B cell (primary cell): ENCODE measurements around the gene CYRIA. TPM values are rescaled to one million over a fixed set of nuclear protein-coding genes. Genes with fewer than 3 reads are reported as not detected.

Experiments
- ATAC-seq: fragments of 200-7000 bp; cut with Tn5 transposase; one replicate; pipeline ENCODE4 v1.10.0; 2021; ENCODE audit warnings: low read depth, mild to moderate bottlenecking, moderate number of reproducible peaks, moderate library complexity
- CTCF ChIA-PET: fragments of 350-600 bp; sonication (Branson Sonifier 250); formaldehyde crosslinking; loops from one replicate; lab custom pipeline; 2021; ENCODE audit warnings: antibody characterized with exemption, inconsistent platforms; lab: Charles Lee
- POLR2A ChIA-PET: fragments of 350-600 bp; sonication (Branson Sonifier 250); formaldehyde crosslinking; loops from one replicate; lab custom pipeline; 2021; ENCODE audit warnings: antibody characterized with exemption; lab: Charles Lee
- DNase-seq: peaks from one replicate; pipeline ENCODE4 v3.0.0; 2013
- H2AFZ ChIP-seq: 2 replicates; pipeline ENCODE4 v1.6.1; 2012; ENCODE audit warnings: mild to moderate bottlenecking, low read depth, low read length; ENCODE audit not compliant: insufficient read depth, poor library complexity, severe bottlenecking
- H3K27ac ChIP-seq, 2 donors: 1 replicate in 1 of 2; 2 replicates in 1 of 2; pipeline ENCODE4 v1.5.1; 2012 to 2013; ENCODE audit warnings: low read length in 2 of 2, mild to moderate bottlenecking in 2 of 2, moderate library complexity in 1 of 2
- H3K27me3 ChIP-seq, 4 experiments: fragments of 200-600 bp in 1 of 4; sonication (generic) in 1 of 4; replicated peaks in 1 of 4; 1 replicate in 2 of 4; 2 replicates in 2 of 4; pipeline versions ENCODE4 v1.6.1 to v1.7.0; 2013 to 2016; ENCODE audit warnings: low read length in 3 of 4, mild to moderate bottlenecking in 2 of 4, mixed read lengths in 1 of 4, moderate library complexity in 1 of 4; ENCODE audit not compliant: insufficient read depth in 4 of 4, control insufficient read depth in 3 of 4; ENCODE audit errors: control extremely low read depth in 1 of 4
- H3K36me3 ChIP-seq, 2 experiments: replicated peaks in 1 of 2; 1 replicate in 1 of 2; 2 replicates in 1 of 2; pipeline versions ENCODE4 v1.6.1 to v1.7.1; 2013; ENCODE audit warnings: low read length in 1 of 2; ENCODE audit not compliant: insufficient read depth in 2 of 2, control insufficient read depth in 1 of 2; ENCODE audit errors: control extremely low read depth in 1 of 2, extremely low read depth in 1 of 2
- H3K4me1 ChIP-seq, 2 donors: fragments of 200-600 bp in 1 of 2; sonication (generic) in 1 of 2; 1 replicate in 1 of 2; 2 replicates in 1 of 2; pipeline versions ENCODE4 v1.5.1 to v1.6.1; 2013 to 2017; ENCODE audit warnings: low read length in 2 of 2; ENCODE audit not compliant: control insufficient read depth in 2 of 2, insufficient read depth in 2 of 2
- H3K4me2 ChIP-seq: replicated peaks from 2 replicates; pipeline ENCODE3; 2012; ENCODE audit warnings: mild to moderate bottlenecking, low read depth, low read length; ENCODE audit not compliant: poor library complexity, severe bottlenecking
- H3K4me3 ChIP-seq, 5 experiments: fragments of 200-600 bp in 1 of 5; sonication (generic) in 1 of 5; 1 replicate in 3 of 5; 2 replicates in 2 of 5; pipeline versions ENCODE4 v1.5.1 to v1.7.0; 2011 to 2016; ENCODE audit warnings: low read length in 4 of 5, mild to moderate bottlenecking in 4 of 5, low read depth in 2 of 5, control low read depth in 1 of 5, moderate library complexity in 1 of 5; ENCODE audit not compliant: insufficient read depth in 1 of 5; ENCODE audit errors: control extremely low read depth in 1 of 5, extremely low read depth in 1 of 5
- H3K79me2 ChIP-seq: fragments of 200-600 bp; sonication (generic); one replicate; pipeline ENCODE4 v1.6.0; 2016; ENCODE audit warnings: low read length; ENCODE audit not compliant: control insufficient read depth, insufficient read depth
- H3K9ac ChIP-seq: fragments of 200-600 bp; sonication (generic); 2 replicates; pipeline ENCODE4 v1.6.1; 2017; ENCODE audit warnings: mild to moderate bottlenecking, low read length, moderate library complexity
- H3K9me3 ChIP-seq, 3 donors: one replicate each; pipeline versions ENCODE4 v1.6.1 to v1.7.1; 2013; ENCODE audit warnings: low read length in 2 of 3; ENCODE audit not compliant: control insufficient read depth in 2 of 3, insufficient read depth in 1 of 3; ENCODE audit errors: control extremely low read depth in 1 of 3
- H4K20me1 ChIP-seq: 2 replicates; pipeline ENCODE4 v1.6.0; 2012; ENCODE audit warnings: mild to moderate bottlenecking, low read length; ENCODE audit not compliant: insufficient read depth, control insufficient read depth, poor library complexity, severe bottlenecking
- H3K27ac Mint-ChIP-seq: one replicate; pipeline ENCODE4 v1.8.0; 2021; ENCODE audit warnings: mixed read lengths
- H3K27me3 Mint-ChIP-seq: one replicate; pipeline ENCODE4 v1.8.0; 2021; ENCODE audit warnings: mixed read lengths
- H3K4me1 Mint-ChIP-seq: one replicate; pipeline ENCODE4 v1.8.0; 2021; ENCODE audit warnings: mixed read lengths
- H3K4me3 Mint-ChIP-seq: one replicate; pipeline ENCODE4 v1.8.0; 2021; ENCODE audit warnings: mixed read lengths
- H3K9me3 Mint-ChIP-seq: one replicate; pipeline ENCODE4 v1.8.0; 2022; ENCODE audit warnings: mixed read lengths; ENCODE audit not compliant: insufficient read depth
- CTCF ChIP-seq: fragments of 200-600 bp; IDR thresholded peaks from one replicate; pipeline ENCODE4 v1.8.0; 2022; ENCODE audit warnings: antibody characterized with exemption, mild to moderate bottlenecking
- EZH2 ChIP-seq: IDR thresholded peaks from 2 replicates; pipeline ENCODE4 v1.6.1; 2012; ENCODE audit warnings: borderline replicate concordance, low read depth, mild to moderate bottlenecking, moderate library complexity, low read length; ENCODE audit not compliant: insufficient read depth, poor library complexity, severe bottlenecking
- WGBS: methylation state at CpG from one replicate; pipeline ENCODE4 v1.1.5; 2013; ENCODE audit warnings: missing lambda C conversion rate; ENCODE audit not compliant: insufficient coverage; 5-methylcytosine and 5-hydroxymethylcytosine counted together
- intact Hi-C: fragments of 100-400 bp; cut with micrococcal nuclease; formaldehyde crosslinking; loops from one replicate; pipeline ENCODE4 v1.10.0; 2022
- polyA plus RNA-seq: library from polyadenylated mRNA; depleted of rRNA; stranded (reverse); fragments of >200 nt; gene quantifications from 2 replicates; pipeline ENCODE4 v1.2.3, GENCODE V29; 2012
- total RNA-seq, 2 donors: library from RNA; stranded (reverse); fragments of 120-200 nt in 1 of 2; gene quantifications; 1 replicate in 1 of 2; 2 replicates in 1 of 2; pipeline versions ENCODE4 v1.2.3 to v1.2.4, GENCODE V29; 2013 to 2022

CYRIA gene
- total and polyA plus RNA-seq, 2 donors (not counting 1 experiment from before 2014, with no cell fraction given), result 16.8 to 58.8 TPM

- Histone ChIP-seq H3K9me3 (no peaks in the 10 kb centered on the region), H3K4me2 (peak overlapping the region; percentile 67), H2AFZ (no peak overlapping the region), H3K36me3 (peaks cover 0 to 14% of the 10 kb centered on the region in 2 experiments), H3K4me1 (peaks cover 99 to 100% of the 10 kb centered on the region in 2 donors), H3K9ac (no peak overlapping the region), H3K27me3 (no peaks in the 10 kb centered on the region), H3K27ac (peak overlapping the region; percentile 78 to 92), H4K20me1 (peaks cover 8% of the 10 kb centered on the region), H3K79me2 (peaks cover 50% of the 10 kb centered on the region), H3K4me3 (no peak overlapping the region)
- CTCF ChIA-PET, result interaction anchor here (1.0 to 18.3 kb wide), 5 partner anchors 10 to 129 kb away, joined by 3 to 242 read pairs (median 50); no protein-coding TSS in a partner anchor
- POLR2A ChIA-PET, result no interaction called here
- Mint-ChIP-seq H3K27me3 (no peaks in the 10 kb centered on the region), H3K27ac (peak overlapping the region; percentile 93), H3K4me1 (peaks cover 100% of the 10 kb centered on the region), H3K4me3 (peak overlapping the region; percentile 83), H3K9me3 (no peaks in the 10 kb centered on the region)
- 63% methylated on average over 3 of the region's 6 CpGs for WGBS
- intact Hi-C loops, result loop anchor here (5.0 to 10.0 kb wide), 2 partner anchors 85 to 578 kb away; no protein-coding TSS in a partner anchor
- TF ChIP-seq EZH2 (no peak), CTCF (no peak)
- ATAC-seq (no peak), DNase-seq (no peak)
These were observed 38.5 kb downstream of the CYRIA start for GRCh38 chr2:16626997-16627605.

- H3K4me3 ChIP-seq, result peak overlapping the region in 1 of 5 experiments; percentile 46
- peaks cover 100% of the 10 kb centered on the region in 2 donors for H3K4me1 ChIP-seq
- Mint-ChIP-seq H3K4me3 (peak overlapping the region; percentile 83), H3K9me3 (no peaks in the 10 kb centered on the region), H3K27me3 (no peaks in the 10 kb centered on the region), H3K4me1 (peaks cover 100% of the 10 kb centered on the region), H3K27ac (peak overlapping the region; percentile 93)
- H3K27me3 ChIP-seq, result no peaks in the 10 kb centered on the region
- H2AFZ ChIP-seq, result no peak overlapping the region
- peaks cover 0 to 17% of the 10 kb centered on the region in 2 experiments for H3K36me3 ChIP-seq
- H3K9ac ChIP-seq, result peak overlapping the region; percentile 52
- DNase-seq (no peak), ATAC-seq (no peak)
- CTCF ChIA-PET, result interaction anchor here (0.8 to 18.3 kb wide), 5 partner anchors 13 to 130 kb away, joined by 3 to 242 read pairs (median 50); no protein-coding TSS in a partner anchor
- H3K79me2 ChIP-seq, result peaks cover 54% of the 10 kb centered on the region
- intact Hi-C loops, result loop anchor here (5.0 to 10.0 kb wide), 2 partner anchors 86 to 578 kb away; no protein-coding TSS in a partner anchor
- H4K20me1 ChIP-seq, result peaks cover 8% of the 10 kb centered on the region
- peak overlapping the region; percentile 67 for H3K4me2 ChIP-seq
- WGBS, result 70% methylated on average over 1 of the region's 3 CpGs
- no peaks in the 10 kb centered on the region for H3K9me3 ChIP-seq
- H3K27ac ChIP-seq, result peak overlapping the region; percentile 78 to 92
- TF ChIP-seq CTCF, result no peak
- no peak for TF ChIP-seq EZH2
- POLR2A ChIA-PET, result no interaction called here
These were observed 39.1 kb downstream of the CYRIA start for GRCh38 chr2:16626497-16626896.
